ENCODE results near the gene WDR45B.
A peak's percentile ranks its signal among the peaks of the same experiment; 100 is the strongest.

Gene WDR45B

DNA sequence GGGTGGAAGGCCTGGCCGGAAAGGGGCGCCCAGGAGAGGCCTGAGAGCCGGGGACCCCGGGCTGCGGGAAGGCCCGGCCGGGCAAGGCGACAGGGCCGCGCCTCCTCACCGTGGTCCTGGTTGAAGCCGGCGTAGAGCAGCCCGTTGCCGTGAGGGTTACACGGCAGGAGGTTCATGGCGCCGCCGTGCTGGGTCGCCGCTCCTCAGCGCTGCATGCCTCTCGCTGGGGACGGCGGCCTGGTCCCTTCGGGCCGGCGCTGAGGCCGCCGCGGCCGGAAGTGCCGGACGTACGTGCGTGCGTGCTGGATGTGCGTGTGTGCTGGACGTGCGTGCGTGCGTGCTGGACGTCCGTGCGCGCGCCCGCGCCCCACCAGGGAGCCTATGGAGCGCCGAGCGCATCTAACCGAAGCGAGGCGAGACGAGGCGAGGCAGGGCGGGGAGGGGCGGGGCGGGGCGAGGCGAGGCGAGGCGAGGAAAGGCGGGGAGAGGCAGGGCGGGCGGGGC lies at the start of gene WDR45B:
Gene WDR45B (minus strand): TSS at position 280 of the 504 bp plus-strand sequence. CDS start 104 bp downstream, at position 176.
- DNase-seq = peak; percentile 96

DNA sequence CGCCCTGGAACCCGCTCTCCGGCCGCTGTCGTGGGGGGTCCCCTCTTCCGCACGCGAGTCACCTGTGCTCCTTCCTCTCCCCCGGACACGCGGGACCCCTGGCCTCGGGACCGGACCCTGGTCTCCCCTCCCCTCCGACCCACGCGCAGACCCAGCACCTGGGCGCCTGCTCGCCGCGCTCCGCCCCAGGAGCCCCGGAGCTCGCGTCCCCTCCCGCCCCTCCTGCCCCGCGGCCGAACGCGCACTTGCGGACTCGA lies 49.5 kb upstream of the WDR45B start:
- DNase-seq = no peak

DNA sequence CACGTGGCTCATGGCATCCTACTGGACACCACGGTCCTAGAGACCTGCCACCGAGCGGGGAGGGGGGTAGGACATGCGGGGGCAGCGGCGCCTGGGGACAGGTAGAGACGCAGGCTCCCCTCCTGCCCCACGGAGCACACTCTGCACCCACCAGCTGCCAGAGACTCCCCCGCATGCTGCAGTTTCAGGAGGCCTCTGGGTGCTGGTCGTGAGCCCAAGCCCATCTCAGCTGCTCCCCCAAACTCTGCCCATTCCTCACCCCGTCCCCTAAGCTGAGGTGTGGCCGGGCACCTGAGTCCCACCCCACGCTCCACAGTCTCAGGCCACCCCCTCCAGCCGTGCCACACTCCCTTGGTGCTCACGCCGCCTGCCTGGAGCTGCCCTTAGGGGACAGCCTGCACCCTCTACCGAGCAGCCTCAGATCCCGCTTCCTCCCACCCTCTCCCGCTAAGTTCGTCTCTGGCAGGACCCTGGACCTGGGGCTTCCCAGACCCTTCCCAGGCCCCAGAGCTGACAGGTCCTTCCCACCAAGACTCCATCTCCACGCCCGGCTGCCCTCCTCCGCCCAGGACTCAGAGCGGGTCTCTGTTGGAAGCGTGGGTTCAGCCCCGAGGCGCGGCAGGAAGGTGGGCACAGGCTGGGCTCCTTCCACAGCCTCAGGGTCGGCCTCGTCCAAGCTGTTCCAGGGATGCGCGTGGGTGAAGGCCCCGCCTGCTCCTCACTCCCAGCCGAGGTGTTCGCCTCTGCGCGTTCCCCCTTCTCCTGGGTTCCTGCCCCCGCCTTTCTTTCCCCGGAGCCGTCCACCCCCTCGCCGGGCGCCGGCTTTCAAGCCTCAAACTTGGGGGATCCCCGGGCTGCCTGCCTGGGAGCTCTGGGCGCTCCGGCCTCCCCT lies 48.9 kb upstream of the WDR45B start:
- no peak for DNase-seq

GRCh38 chr17:82696259-82696658 lies 48.0 kb upstream of the WDR45B start:
- DNase-seq = no peak

DNA sequence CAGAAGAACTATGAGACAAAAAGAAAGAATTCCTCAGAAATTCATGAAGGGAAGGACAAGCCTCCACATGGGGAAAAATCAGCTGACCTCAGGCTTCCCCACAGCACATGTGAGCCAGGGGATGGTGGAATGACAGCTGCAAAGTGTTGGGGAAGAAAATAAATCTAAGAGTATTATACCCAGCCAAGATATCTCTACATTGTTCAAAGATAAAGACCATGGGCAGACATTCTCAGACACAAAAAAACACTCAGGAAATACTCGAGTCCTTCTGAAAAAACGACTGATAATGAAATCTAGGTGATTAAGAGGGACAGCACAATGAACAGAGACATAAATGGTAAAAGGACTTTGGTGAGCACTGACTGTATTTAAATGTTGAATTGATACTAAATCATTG lies 46.4 kb upstream of the WDR45B start:
- DNase-seq = no peak

DNA sequence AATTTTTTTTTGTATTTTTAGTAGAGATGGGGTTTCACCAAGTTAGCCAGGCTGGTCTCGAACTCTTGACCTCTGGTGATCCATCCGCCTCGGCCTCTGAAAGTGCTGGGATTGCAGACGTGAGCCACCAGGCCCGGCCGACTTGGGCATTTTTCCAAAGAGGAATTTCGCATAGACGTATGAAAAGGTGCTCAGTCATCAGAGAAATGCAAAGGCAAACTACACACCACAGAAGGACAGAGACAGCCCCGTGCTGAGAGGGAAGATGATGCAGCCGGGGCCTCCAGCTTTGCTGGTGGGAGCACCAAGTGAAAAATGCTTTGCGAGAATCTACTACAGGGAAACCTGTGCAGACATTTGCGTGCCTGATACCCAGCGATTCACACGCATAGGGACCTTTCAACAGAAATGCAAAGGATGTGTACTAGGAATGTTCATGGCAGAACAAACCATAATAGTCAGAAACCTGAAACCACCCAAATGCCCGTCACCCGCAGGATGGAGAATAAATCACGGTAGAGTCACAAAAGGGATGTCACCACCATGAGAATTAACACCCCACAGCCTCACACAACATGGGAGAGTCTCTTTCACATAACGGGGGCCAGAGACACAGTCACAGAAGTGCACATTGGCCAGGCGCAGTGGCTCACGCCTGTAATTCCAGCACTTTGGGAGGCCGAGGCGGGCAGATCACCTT lies 45.1 kb upstream of the WDR45B start:
- no peak for DNase-seq

DNA sequence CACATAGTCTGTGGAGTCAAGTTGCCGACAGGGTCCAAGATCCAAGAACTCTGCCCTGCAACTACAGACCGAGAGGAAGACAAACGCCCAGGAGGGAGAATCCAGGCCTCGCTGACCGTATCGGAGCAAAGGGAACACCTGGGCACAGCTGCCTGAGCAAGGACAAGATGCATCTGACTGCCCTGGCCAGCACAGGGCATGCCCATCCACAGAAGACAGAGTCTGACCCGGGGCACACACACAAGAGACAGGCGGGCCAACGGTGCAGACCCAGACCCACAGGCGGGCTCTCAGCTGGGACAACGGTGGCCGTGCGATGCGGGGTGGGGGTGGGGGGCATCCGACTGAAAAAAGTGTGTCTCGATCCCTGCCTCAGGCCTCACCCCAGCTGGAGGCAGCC lies 44.0 kb upstream of the WDR45B start:
- no peak for DNase-seq

DNA sequence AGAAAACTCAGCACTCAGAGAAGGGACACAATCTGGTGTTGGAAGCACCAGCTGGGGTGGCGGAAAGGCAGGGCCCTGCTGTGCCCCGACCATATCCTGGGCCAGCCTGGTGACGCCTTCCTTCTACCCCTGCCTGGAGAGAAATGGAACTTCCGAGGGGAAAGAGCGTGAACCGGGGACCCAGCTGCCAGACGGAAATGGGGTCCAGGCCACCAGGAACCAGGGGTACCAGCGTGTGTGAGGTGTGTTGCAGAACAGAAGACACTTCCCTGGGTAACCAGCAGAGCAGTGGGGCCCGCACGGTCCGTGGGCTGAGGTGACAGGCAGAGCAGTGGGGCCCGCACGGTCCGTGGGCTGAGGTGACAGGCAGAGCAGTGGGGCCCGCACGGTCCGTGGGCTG lies 43.5 kb upstream of the WDR45B start:
- DNase-seq = no peak

DNA sequence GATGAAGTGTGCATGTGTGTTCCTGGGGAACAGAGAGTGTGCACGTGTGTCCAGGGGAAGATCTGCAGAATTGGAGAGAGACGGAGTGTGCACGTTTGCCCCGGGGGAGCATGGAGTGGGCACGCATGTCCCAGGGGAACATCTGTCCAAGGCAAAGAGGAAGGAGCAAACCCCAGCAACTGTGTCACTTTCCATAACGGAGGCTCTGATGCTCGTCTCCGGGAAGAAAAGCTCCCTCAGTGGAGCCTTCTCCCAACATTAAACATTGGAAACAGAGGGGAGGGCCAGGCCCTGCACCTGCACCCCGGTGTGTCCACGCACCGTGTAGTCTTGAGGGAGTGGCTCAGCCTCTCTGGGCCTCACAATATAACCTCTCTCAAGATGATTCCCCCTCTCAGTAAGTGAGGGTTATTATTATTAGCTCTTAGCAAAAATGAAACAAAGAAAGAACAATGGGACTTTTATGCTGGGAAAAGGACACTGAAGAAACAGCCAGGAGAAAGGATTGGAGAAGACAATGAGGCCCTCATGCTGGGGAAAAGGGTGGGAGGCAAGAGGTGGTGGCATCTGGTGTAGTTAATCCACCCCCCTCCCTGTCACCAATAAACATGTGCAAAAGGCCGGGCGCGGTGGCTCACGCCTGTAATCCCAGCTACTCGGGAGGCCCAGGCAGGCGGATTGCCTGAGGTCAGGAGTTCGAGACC lies 42.7 kb upstream of the WDR45B start:
- DNase-seq = no peak

DNA sequence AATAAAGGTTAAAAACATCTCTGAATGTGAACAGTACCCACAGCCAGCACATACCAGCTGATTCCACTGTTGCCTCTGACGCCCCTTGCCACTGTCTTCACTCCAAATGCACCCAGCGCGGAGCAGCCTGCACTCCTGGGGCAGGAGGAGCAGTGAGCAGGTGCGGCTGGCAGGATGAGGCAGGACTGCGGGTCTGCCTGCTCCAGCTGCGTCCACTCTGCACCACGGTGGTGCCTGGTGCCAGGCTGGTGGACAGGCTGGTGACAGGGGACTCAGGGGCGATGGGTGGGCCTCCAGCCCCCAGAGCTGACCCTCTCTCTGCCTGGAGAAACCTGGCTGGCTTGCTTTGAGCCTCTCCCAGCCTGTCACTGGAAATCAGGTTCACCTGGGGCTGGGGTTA lies 40.8 kb upstream of the WDR45B start:
- no peak for DNase-seq

GRCh38 chr17:82687871-82688270 lies 39.6 kb upstream of the WDR45B start:
- DNase-seq = no peak

DNA sequence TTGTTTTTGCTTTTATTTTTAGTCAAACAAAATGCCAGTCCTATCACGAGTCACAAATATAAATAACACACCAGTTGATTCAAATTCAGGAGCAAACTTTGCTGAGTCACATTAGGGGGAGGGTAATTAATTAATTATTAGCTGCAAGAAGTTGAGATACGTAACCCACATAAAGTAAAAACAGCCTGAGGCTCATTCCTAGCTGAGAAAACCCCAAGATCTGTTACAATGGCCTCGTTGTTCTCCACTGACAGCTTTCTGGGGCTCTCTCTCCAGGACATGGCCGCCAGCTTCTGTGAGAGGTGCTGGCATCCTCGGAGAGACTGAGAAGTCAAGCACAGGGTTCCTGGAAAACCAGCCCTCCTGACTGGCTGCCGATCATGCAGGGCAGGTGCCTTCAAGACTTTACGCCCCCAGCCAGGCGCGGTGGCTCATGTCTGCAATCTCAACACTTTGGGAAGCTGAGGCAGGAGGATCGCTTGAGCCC lies 39.2 kb upstream of the WDR45B start:
- DNase-seq = no peak

DNA sequence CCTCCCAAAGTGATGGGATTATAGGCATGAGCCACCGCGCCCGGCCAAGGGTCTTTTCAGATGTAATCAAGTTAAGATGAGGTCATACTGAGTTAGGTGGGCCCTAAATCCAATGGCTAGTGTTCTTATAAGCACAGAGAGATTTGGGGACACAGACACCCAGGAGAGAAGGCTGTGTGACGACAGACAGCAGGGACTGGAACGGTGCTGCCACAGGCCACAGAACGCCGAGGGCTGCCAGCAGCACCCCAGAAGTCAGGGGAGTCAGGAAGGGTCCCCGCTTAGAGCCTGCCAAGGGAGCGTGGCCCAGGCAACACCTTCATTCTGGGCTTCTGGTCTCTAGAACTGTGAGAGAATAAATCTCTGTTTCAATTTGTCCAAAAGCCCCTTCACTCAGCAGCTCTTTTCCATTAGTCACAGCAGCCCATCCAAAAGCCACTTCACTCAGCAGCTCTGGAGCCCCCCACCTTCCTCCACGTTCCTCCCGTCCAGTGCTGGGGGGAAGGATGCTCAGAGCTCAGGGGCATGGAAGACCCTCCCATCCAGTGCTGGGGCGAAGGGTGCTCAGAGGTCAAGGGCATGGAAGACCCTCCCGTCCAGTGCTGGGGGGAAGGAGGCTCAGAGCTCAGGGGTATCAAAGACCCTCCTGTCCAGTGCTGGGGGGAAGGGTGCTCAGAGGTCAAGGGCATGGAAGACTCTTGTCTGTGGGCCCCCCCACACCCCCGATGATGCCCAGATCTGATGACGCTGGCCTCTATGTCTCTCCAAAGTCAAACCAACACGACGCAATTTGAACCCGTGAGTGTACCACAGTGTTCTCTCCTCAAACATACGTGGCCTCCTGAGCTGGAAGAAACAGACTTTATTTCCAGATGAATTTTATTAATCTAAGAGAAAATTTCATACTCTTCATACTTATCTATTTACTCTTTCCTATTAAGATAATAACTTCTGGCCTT lies 38.4 kb upstream of the WDR45B start:
- no peak for DNase-seq

- DNase-seq = no peak
Observed at GRCh38 chr17:82685291-82685690, 37.0 kb upstream of the WDR45B start.

DNA sequence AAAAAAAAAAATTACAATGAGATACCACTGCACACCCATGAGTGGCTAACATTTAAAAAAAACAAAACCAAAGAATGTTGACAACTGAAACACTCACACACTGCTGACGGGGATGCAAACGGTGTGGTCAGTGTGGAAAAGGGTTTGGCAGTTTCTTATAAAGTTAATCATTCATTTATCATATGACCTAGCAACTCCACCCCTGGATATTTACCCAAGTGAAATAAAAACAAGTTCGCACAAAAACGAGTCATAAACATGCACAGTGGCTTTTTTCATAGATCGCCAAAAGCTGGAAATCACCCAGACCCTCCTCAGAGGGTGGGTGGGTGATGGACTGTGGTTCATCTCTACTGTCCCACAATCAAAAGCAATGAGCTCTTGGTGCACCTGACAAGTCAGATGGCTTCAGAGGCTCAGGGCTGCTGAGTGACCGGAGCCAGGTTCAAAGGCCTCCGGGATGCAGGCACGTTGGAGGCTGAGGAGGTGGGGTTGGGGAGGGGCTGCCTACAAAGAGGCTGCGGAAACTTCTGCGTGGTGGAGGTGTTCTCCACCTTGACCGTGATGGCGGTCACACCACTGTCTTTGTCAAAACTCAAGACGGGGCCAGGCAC lies 36.1 kb upstream of the WDR45B start:
- DNase-seq = no peak

- DNase-seq = no peak
Observed at GRCh38 chr17:82683534-82683933, 35.3 kb upstream of the WDR45B start.

GRCh38 chr17:82681547-82681946 lies 33.3 kb upstream of the WDR45B start:
- no peak for DNase-seq

- DNase-seq = no peak
Observed at GRCh38 chr17:82679586-82680465, 31.6 kb upstream of the WDR45B start.

DNA sequence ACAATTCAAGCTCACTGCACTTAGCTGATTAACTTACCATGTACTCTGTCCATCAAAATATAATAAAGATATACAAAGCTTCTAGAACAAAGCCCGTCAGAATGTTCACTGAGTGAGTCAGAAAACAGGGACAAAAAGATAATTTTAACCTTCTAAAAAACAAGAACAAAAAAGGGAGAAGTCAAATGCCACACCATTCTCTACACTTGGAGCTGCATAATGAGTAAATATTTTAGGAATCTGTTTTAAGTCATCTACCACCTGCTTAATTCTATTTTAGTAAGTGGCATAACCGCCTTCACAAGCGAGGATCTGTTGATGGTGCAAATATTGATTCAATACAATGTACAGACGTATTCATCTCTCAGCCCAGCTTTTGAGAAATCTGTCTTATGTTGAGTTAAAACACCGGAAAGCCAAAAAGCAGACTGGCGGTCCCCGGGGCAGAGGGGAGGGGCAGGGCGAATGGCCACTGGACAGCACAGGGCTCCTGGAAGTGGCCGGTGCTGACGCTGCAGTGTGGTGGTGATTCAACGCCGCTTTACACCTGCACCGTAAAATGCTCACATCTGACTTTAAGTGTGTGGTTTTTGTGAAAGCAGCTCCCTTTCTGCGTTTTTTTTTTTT lies 30.1 kb upstream of the WDR45B start:
- no peak for DNase-seq

- DNase-seq = no peak
Observed at GRCh38 chr17:82677353-82677925, 29.2 kb upstream of the WDR45B start.

All from HCEC 1CT (cell line).